OCI-LY1 (cell line): Measurements from ENCODE around the gene CNN3.

Experiments
- H2AFZ ChIP-seq: fragments of 200-600 bp; sonication (generic), shearing (Covaris generic); 2 replicates; pipeline ENCODE4 v1.6.0; 2014; ENCODE audit warnings: antibody characterized with exemption, mild to moderate bottlenecking, low read length
- H3F3A ChIP-seq: fragments of 200-600 bp; sonication (generic), shearing (Covaris generic); 2 replicates; pipeline ENCODE4 v1.6.0; 2014; ENCODE audit warnings: mild to moderate bottlenecking, antibody characterized with exemption, low read length, moderate library complexity; ENCODE audit not compliant: insufficient read depth
- H3K27ac ChIP-seq: fragments of 200-600 bp; sonication (generic); 2 replicates; pipeline ENCODE4 v1.5.1; 2014; ENCODE audit warnings: low read length, mixed run types, mild to moderate bottlenecking, low read depth; ENCODE audit not compliant: poor library complexity, severe bottlenecking
- H3K27me3 ChIP-seq: fragments of 200-600 bp; sonication (generic); 2 replicates; pipeline ENCODE4 v1.6.0; 2014; ENCODE audit warnings: antibody characterized with exemption, mild to moderate bottlenecking, low read length, moderate library complexity; ENCODE audit not compliant: insufficient read depth
- H3K36me3 ChIP-seq: fragments of 200-600 bp; sonication (generic); 2 replicates; pipeline ENCODE4 v1.6.1; 2014; ENCODE audit warnings: mild to moderate bottlenecking, antibody characterized with exemption, low read length, moderate library complexity, mixed read lengths; ENCODE audit not compliant: insufficient read depth
- H3K4me1 ChIP-seq: fragments of 200-600 bp; sonication (generic); 2 replicates; pipeline ENCODE4 v1.5.1; 2014; ENCODE audit warnings: mild to moderate bottlenecking, low read length, moderate library complexity; ENCODE audit not compliant: insufficient read depth, severe bottlenecking
- H3K4me2 ChIP-seq: fragments of 200-600 bp; sonication (generic), shearing (Covaris generic); 2 replicates; pipeline ENCODE4 v1.6.1; 2014; ENCODE audit warnings: low read length
- H3K4me3 ChIP-seq: fragments of 200-600 bp; sonication (generic); 2 replicates; pipeline ENCODE4 v1.5.1; 2014; ENCODE audit warnings: low read length, low read depth, mild to moderate bottlenecking, mixed read lengths; ENCODE audit not compliant: poor library complexity, severe bottlenecking
- H3K79me2 ChIP-seq: fragments of 200-600 bp; shearing (Covaris generic); 2 replicates; pipeline ENCODE4 v1.6.1; 2016; ENCODE audit warnings: mixed run types, low read length, mixed read lengths; ENCODE audit not compliant: insufficient read depth
- H3K9ac ChIP-seq: fragments of 200-600 bp; sonication (generic), shearing (Covaris generic); 2 replicates; pipeline ENCODE4 v1.6.1; 2014; ENCODE audit warnings: mild to moderate bottlenecking, low read length, mixed read lengths
- H3K9me2 ChIP-seq: fragments of 200-600 bp; sonication (generic), shearing (Covaris generic); 2 replicates; pipeline ENCODE4 v1.6.1; 2014; ENCODE audit warnings: low read depth, mild to moderate bottlenecking, low read length, mixed read lengths
- H3K9me3 ChIP-seq: fragments of 200-600 bp; shearing (Covaris generic); 2 replicates; pipeline ENCODE4 v1.6.1; 2014; ENCODE audit warnings: low read length, mixed read lengths
- H4K20me1 ChIP-seq: fragments of 200-600 bp; sonication (generic), shearing (Covaris generic); 2 replicates; pipeline ENCODE4 v1.6.0; 2016; ENCODE audit warnings: mild to moderate bottlenecking, low read length; ENCODE audit not compliant: insufficient read depth
- EZH2 ChIP-seq: fragments of 200-600 bp; sonication (generic), shearing (Covaris generic); IDR thresholded peaks from 2 replicates; pipeline ENCODE4 v1.8.0; 2017; ENCODE audit warnings: borderline replicate concordance, mixed run types, mild to moderate bottlenecking, antibody characterized with exemption, low read length, moderate library complexity, mixed read lengths
- TF ChIP-seq, protein P1 (sequence below): fragments of 200-600 bp; sonication (generic), shearing (Covaris generic); IDR thresholded peaks from 2 replicates; pipeline ENCODE4 v1.5.1; 2017; ENCODE audit warnings: mild to moderate bottlenecking, antibody characterized with exemption, low read length, moderate library complexity, mixed read lengths

CNN3 gene

DNA sequence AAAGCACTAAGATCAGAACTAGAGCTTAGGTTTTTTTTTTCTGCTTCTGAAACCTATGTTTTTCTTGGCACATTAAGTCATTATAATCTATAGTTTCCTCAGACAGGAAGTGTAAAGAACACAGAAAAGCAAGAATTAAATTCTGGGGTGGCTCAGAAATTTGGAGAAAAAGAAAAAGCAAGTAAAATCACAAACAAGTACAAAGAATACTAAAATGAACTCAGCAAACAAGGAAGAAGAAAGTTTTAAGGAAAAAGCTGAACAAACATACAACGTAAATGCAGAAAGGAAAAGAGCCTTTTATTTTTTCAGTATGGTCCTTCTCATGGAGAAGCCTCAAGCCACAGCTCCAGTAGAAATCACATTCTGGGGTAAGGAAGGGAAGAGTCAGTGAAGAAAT is 8.6 kb upstream of the CNN3 start:
- Histone ChIP-seq H3F3A (no peaks in the 10 kb centered on the region), H3K9me3 (no peaks in the 10 kb centered on the region), H3K36me3 (no peaks in the 10 kb centered on the region), H3K4me2 (no peak overlapping the region), H3K79me2 (no peaks in the 10 kb centered on the region), H2AFZ (no peak overlapping the region), H3K9me2 (no peaks in the 10 kb centered on the region), H3K4me3 (no peak overlapping the region), H3K27me3 (no peaks in the 10 kb centered on the region), H3K9ac (no peak overlapping the region), H4K20me1 (no peaks in the 10 kb centered on the region), H3K4me1 (no peaks in the 10 kb centered on the region), H3K27ac (no peak overlapping the region)
- TF ChIP-seq EZH2 = no peak
- TF ChIP-seq, protein P1, sequence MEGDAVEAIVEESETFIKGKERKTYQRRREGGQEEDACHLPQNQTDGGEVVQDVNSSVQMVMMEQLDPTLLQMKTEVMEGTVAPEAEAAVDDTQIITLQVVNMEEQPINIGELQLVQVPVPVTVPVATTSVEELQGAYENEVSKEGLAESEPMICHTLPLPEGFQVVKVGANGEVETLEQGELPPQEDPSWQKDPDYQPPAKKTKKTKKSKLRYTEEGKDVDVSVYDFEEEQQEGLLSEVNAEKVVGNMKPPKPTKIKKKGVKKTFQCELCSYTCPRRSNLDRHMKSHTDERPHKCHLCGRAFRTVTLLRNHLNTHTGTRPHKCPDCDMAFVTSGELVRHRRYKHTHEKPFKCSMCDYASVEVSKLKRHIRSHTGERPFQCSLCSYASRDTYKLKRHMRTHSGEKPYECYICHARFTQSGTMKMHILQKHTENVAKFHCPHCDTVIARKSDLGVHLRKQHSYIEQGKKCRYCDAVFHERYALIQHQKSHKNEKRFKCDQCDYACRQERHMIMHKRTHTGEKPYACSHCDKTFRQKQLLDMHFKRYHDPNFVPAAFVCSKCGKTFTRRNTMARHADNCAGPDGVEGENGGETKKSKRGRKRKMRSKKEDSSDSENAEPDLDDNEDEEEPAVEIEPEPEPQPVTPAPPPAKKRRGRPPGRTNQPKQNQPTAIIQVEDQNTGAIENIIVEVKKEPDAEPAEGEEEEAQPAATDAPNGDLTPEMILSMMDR = no peak

DNA sequence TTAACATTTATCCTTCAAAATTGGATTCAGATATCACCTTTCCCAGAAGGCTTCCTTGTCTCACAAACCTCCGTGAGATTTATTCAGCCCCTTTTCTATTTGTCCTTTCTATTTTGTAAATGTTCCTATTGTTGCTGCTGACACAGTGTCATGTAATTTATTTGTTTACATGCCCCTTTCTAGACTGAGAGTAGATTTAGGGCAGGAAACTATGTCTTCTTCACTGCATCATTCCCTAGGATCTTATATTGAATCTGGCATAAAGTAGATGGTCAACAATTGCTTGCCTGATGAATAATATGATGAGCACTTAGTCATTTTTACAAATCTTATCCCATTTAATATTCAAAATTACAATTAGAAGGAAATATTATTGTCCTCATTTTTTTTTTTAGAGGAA is 8.1 kb upstream of the CNN3 start:
- Histone ChIP-seq H3K4me1 (no peaks in the 10 kb centered on the region), H3K27me3 (no peaks in the 10 kb centered on the region), H4K20me1 (no peaks in the 10 kb centered on the region), H3K9ac (no peak overlapping the region), H3K4me2 (no peak overlapping the region), H3K36me3 (no peaks in the 10 kb centered on the region), H3K79me2 (no peaks in the 10 kb centered on the region), H3K9me3 (no peaks in the 10 kb centered on the region), H3K27ac (no peak overlapping the region), H3K9me2 (no peaks in the 10 kb centered on the region), H2AFZ (no peak overlapping the region), H3F3A (no peaks in the 10 kb centered on the region), H3K4me3 (no peak overlapping the region)
- no peak for TF ChIP-seq EZH2
- TF ChIP-seq, protein P1 = no peak

DNA sequence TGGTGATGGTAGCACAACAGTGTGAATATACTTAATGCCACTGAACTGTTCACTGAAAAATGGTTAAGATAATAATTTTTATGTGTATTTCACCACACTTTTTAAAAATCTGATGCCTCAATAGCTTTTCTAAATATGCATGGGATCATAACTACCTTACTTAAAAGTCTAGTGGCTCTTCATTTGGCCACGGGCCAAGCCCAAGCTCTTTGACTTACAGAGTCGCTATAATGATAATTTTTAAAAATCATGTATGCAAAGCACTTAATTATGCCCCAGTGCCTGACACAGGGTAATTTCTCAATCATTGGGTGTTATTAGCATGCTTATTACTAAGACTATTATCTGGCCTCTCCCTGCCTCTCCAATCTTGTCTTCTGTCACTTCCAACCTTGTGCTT is 7.6 kb upstream of the CNN3 start:
- H3K36me3 ChIP-seq = no peaks in the 10 kb centered on the region
- no peaks in the 10 kb centered on the region for H3K4me1 ChIP-seq
- H3K79me2 ChIP-seq = no peaks in the 10 kb centered on the region
- no peak overlapping the region for H3K4me3 ChIP-seq
- TF ChIP-seq, protein P1 = no peak
- TF ChIP-seq EZH2 = no peak
- H4K20me1 ChIP-seq = no peaks in the 10 kb centered on the region
- no peak overlapping the region for H3K9ac ChIP-seq
- no peak overlapping the region for H3K27ac ChIP-seq
- no peaks in the 10 kb centered on the region for H3K27me3 ChIP-seq
- H3K9me3 ChIP-seq = no peaks in the 10 kb centered on the region
- H3F3A ChIP-seq = no peaks in the 10 kb centered on the region
- H2AFZ ChIP-seq = no peak overlapping the region
- H3K9me2 ChIP-seq = no peaks in the 10 kb centered on the region
- H3K4me2 ChIP-seq = no peak overlapping the region
